GM18505 (cell line): ENCODE measurements around the gene LPAR1.

Source experiments
- ATAC-seq: cut with Tn5 transposase; IDR thresholded peaks from one replicate; pipeline ENCODE4 v1.9.1; 2021; ENCODE audit not compliant: unreplicated experiment
- POLR2A ChIP-seq: IDR thresholded peaks from 4 replicates; pipeline ENCODE4 v1.6.1; 2011; ENCODE audit warnings: borderline replicate concordance; ENCODE audit not compliant: insufficient read depth, insufficient read length; ENCODE audit errors: extremely low read depth

LPAR1 gene

DNA sequence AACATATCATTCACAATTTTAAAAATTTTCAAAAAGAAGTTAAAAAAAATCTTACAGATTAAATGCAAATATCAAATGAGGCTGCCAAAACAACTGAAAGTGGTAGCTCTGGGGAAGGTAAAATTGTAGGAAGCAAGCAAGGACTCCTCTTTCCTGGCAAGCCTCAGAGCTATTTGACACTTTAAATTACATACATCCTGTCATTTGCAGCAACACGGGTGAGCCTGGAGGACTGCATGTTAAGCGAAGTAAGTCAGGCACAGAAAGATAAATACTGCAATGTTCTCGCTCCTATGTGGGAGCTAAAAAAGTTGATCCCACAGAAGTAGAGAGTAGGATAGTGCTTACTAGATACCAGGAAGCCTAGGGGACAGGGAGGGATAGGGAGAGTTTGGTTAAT lies 58.0 kb downstream of the LPAR1 start:
- no peak for TF ChIP-seq POLR2A
- ATAC-seq, result no peak

DNA sequence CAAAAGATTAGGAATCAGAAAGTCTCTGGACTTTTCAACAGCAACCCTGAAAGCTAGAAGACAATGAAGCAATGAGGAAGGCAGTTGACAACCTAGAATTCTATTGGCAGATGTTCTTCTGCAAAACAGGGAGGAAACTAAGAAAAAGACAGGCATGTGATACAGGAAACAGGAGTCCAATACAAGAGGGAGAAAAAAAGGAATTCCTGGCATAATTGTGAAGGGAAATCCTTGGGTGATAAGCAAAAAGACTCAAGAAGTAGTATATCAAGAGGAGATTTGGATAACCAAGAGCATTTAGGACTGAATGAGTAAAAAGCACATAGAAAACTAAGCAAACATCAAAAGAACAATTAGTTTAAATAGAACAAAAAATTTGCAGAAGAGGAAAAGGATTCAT lies 58.6 kb downstream of the LPAR1 start:
- TF ChIP-seq POLR2A, result no peak
- ATAC-seq, result no peak

DNA sequence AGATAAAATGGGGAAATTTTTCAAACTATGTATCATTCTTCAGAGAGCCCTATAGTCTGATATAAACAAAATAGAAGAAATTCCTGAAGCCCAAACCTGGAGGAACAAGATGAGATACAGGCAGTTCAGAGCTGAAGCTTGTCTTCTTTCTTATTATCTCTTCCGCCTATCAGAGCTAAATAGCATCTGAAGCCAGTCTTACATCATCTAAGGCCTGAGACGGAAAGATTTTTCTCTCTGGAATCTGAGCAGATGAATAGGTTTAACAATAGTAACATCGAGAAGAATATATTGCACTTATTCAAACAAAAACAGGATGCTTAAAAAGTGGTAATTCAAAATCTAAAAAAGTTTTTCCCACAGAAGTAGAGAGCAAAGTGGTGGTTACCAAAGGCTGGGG lies 59.8 kb downstream of the LPAR1 start:
- ATAC-seq, result no peak
- TF ChIP-seq POLR2A, result no peak

DNA sequence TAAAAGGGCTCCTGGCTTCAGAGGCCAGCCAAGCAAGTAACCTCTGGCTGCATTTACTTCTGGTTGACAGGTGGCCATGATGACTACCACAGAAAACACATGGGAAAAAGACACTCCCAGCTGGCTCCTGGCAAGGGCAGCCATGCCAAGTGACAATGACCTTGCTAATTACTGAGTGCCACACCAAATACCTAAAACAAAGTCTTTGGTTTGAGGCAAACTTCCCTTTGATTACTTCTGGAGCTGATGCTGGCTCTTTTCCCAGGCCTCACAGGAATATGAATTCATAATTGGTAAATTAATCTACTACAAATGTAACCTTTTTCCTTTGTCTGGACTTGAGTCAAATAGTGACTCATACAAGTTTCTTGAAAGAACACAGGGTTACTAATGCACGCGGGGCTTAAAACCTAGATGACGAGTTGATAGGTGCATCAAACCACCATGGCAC lies 61.0 kb downstream of the LPAR1 start:
- no peak for ATAC-seq
- no peak for TF ChIP-seq POLR2A

DNA sequence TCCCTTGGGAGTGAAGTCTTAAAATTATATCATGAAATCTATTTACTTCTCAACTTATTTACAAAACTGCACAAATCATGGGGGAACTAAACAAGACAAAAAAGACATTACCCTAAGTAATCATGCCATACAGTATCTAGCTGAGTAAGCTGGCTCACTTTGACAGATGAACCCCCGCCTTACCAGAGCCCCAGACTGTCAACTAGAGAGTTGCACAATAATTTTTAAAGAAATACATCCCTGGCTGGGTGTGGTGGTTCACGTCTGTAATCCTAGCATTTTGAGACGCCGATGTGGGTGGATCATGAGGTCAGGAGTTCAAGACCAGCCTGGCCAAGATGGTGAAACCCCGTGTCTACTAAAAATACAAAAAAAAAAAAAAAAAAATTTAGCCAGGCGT lies 62.3 kb downstream of the LPAR1 start:
- TF ChIP-seq POLR2A, result no peak
- ATAC-seq, result no peak

DNA sequence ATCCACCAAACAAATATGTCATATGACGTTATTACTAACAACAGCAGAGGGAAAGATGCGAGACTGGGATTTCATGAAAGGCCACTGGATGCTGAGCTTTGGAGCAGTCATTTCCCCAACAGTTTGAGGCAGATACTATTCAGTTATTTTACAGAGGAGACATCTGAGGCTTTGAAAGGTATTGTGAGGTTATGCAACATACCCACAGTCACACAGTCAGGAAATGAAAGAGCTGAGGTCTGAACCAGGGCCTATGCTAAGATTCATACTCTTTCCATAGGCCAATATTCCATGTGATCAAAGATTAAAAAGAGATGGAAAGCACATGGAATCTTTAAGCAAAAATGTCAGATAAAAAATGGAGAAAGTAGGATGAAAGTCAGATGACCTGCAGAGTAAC lies 63.0 kb downstream of the LPAR1 start:
- no peak for TF ChIP-seq POLR2A

DNA sequence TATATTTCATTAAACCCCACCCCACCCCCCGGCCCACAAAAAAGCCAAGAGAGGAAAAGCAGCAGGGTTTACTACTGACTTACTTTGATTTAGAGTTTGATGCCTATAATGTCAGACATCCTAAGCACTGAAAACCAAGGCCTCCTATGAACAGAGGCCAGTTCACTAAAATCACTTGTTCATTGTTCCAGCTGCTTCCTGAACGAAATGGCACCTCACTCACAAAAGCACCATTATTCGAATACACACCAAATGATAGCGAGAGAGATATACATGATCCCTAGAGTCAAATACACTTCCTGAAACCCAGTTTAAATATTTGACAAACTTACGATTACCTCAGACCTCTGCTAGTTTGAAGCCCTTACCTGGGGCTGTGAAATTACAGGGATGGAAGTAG lies 66.6 kb downstream of the LPAR1 start:
- TF ChIP-seq POLR2A, result no peak
- no peak for ATAC-seq

More for the DNA sequence above, 63.0 kb downstream of the LPAR1 start:
- no peak for ATAC-seq

DNA sequence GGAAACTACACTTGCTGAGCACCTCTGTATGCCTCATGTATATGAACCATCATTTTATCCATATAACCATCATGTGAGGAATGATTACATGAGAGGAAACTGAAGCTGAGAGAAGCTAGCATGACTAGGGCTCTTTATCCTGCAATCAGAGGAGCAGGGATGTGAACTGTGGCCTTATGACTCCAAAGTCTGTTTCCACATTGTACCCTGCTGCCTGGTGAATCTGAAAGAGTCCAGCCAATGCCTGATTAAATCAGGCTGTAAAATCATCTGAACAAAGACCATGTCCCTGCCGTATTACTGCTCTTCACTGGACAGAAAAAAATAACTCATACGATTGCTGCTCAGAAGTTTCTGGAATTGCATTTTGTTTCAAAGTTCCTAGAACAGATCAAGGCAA lies 67.0 kb downstream of the LPAR1 start:
- no peak for ATAC-seq
- no peak for TF ChIP-seq POLR2A

DNA sequence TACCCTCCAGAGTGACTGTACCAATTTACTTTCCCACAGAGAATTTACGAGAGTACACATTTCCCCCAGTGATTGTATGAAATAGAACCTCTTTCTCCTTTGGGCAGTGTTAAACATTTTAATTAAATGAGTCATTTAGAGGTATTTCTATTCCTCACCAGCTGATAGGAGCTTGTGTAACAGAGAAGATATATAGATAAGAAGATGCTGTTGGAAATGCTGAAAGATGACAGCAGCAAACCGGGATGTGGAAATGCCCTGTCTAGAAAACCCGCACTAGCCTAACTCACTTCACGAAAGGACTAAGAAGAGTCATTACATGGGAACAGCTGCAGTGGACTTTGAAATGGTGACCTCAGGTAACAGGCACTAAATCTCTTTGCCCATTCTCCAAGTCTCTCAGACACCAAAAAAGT lies 68.3 kb downstream of the LPAR1 start:
- TF ChIP-seq POLR2A, result no peak
- no peak for ATAC-seq

DNA sequence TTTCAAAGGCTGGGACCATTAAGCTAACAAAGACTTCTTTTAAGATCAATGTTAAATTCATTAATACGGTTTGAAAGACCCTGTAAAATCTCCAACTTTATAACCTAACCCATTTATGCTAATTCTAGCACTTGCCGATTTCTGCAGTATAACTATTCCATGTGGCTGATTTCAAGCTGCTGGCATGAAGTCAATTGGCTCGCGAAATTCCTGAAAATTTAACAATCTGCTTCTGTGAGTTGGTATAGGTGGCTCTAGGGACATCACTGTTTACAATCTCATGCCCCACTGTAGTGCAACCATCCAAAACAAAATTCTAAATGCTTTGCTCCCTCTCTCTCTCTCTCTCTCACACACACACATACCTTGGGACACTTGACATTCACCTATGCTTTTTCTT lies 70.2 kb downstream of the LPAR1 start:
- ATAC-seq, result no peak
- no peak for TF ChIP-seq POLR2A

DNA sequence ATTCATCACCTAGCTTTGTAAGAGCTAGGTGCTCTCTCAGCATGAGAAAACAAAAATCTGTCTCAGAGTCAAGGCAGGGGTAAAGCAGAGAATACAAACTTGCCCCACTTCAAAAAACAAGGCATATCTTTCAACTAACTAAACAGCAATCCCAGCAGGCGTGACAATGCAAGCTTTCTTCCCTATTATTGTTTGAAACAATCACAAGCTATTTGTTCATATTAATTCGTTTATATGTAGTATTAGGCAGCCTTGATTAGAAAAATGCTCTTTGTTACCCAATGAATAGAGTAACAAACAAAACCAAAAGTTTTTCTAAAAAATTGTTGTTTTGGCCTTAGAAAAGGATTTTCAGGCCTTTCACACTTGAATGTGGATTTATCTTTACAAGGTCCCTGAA lies 71.1 kb downstream of the LPAR1 start:
- no peak for TF ChIP-seq POLR2A
- no peak for ATAC-seq

DNA sequence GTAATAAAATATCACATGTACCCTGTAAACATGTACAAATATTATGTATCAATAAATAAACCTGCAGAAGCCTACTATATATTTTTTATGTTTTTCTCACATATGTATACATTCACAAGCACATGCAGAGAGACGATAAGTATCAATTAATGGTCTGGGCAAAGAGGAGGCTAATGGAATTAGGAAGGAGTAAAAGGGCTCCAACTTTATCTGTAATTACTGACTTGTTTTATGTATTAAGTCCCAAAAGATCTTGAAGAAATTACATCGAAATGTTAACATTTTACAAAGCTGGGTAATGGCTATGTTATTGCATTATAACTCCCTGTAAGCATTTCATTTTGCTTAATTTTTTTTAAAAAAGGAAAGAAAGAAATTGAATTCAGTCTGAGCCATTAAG lies 78.0 kb downstream of the LPAR1 start:
- no peak for TF ChIP-seq POLR2A
- no peak for ATAC-seq

DNA sequence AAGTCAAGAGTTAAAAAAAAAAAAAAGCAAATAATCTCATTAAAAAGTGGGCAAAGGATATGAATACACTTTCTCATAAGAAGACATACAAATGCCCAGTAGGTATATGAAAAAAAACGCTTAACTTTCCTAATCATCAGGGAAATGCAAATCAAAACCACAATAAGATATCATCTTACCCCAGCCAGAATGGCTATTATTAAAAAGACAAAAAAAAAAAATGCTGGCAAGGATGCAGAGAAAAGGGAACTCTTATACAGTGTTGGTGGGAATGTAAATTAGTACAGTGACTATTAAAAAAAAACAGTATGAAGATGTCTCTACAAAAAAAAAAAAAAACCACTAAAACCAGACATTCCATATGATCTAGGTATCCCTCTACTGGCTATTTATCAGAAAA lies 79.4 kb downstream of the LPAR1 start:
- ATAC-seq, result no peak
- TF ChIP-seq POLR2A, result no peak

DNA sequence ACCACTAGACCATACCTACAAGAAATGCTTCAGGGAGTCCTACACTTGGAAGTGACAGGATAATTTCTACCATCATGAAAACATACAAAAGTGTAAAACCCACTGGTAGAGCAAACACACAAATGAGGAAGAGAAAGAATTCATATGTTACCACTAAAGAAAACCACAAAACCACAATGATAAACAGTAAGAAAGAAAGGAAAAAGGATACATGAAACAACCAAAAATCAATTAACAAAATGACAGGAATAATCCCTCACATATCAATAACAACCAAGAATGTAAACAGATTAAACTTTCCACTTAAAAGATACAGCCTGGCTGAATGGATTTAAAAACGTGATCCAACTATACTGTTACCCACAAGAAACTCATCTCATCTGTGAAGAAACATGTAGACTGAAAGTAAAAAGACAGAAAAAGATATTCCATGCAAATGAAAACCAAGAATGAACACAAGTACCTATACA lies 83.4 kb downstream of the LPAR1 start:
- no peak for ATAC-seq
- TF ChIP-seq POLR2A, result no peak

DNA sequence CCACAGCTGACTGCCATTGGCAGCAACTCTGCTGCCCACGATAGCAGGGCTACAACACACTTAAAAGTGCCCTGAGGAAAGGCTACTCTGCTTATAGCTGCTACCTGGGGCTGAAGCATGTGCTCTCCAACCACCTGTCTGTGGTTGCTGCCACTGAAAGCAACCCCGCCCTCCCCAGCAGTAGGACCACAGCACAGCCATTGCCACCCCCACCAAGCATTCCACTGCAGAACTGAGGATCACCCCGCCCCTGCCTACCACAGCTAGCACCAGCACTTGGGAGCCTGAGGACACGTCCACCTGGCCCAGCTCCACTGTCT lies 85.8 kb downstream of the LPAR1 start:
- no peak for ATAC-seq
- TF ChIP-seq POLR2A, result no peak
